ENCODE results near the gene RPL7L1. TPM values are rescaled to one million over a fixed set of nuclear protein-coding genes. Genes with fewer than 3 reads are reported as not detected.
A peak's percentile ranks its signal among the peaks of the same experiment; 100 is the strongest.

Gene RPL7L1
- 10 to 100 TPM; 27.3 to 57.1 (median 43.4) TPM for total RNA-seq

GRCh38 chr6:42879372-42880239, at the start of gene RPL7L1:
TSS of gene RPL7L1 (plus strand) at chr6:42879616. CDS start at chr6:42879911, 295 bp downstream.
- peak; percentile 84 for DNase-seq
- Histone ChIP-seq H3K27me3 (no peaks in the 10 kb centered on the region), H3K9me3 (no peaks in the 10 kb centered on the region), H3K27ac (peak within 1 kb of the TSS; percentile 86 to 95 (median 91)), H3K36me3 (peaks cover 0 to 19% (median 8%) of the 10 kb centered on the region in 4 donors), H3K4me3 (peak within 1 kb of the TSS; percentile 33 to 53 (median 48)), H3K4me1 (peaks cover 7 to 26% (median 16%) of the 10 kb centered on the region in 4 donors)
- in situ Hi-C loops (cut with MboI; ENCODE audit: low pct_ligation_motif_present in 1 of 4, low pct_unique_long_range_greater_than_20kb in 1 of 4, low sequenced_read_pairs in 3 of 4): loop anchor here (5.0 to 25.0 kb wide), 4 partner anchors 142 to 222 kb away; partner anchors contain the start of gene TBCC (in 1 of the 4)
- peak in 4 of 5 experiments; percentile 12 to 72 (median 45) for TF ChIP-seq CTCF (IDR thresholded peaks at IDR 0.05)
- peak; percentile 71 for TF ChIP-seq POLR2A (IDR thresholded peaks at IDR 0.05)
- TF ChIP-seq EP300 (IDR thresholded peaks at IDR 0.05; ENCODE audit: low read depth): no peak
- peak; percentile 56 to 81 (median 73) for TF ChIP-seq POLR2AphosphoS5 (IDR thresholded peaks at IDR 0.05)
- intact Hi-C loops (cut with DNase I; ENCODE audit: low total_unique reads): loop anchor here (5.0 to 10.0 kb wide), 3 partner anchors 132 to 217 kb away; partner anchors contain the start of genes PRPH2 and TBCC
- WGBS, 2 donors (ENCODE audit: low coverage in 1 of 2): 0 to 1% methylated on average over 12 to 41 of the region's 41 CpGs

GRCh38 chr6:42831237-42831636, 48.2 kb upstream of the RPL7L1 start:
- Histone ChIP-seq H3K4me3 (no peak overlapping the region), H3K27ac (no peak overlapping the region), H3K9me3 (no peaks in the 10 kb centered on the region), H3K4me1 (no peaks in the 10 kb centered on the region), H3K27me3 (no peaks in the 10 kb centered on the region), H3K36me3 (peaks cover 0 to 36% (median 12%) of the 10 kb centered on the region in 4 donors)
- DNase-seq: no peak
- intact Hi-C loops (cut with DNase I; ENCODE audit: low total_unique reads) (no loop called here), in situ Hi-C loops (cut with MboI; ENCODE audit: low pct_ligation_motif_present in 1 of 4, low pct_unique_long_range_greater_than_20kb in 1 of 4, low sequenced_read_pairs in 3 of 4) (no loop called here)
- 99 to 100% methylated on average over 1 to 3 of the region's 3 CpGs for WGBS, 2 donors (ENCODE audit: low coverage in 1 of 2)
- TF ChIP-seq CTCF (IDR thresholded peaks at IDR 0.05): no peak
- TF ChIP-seq POLR2A (IDR thresholded peaks at IDR 0.05): no peak
- TF ChIP-seq POLR2AphosphoS5 (IDR thresholded peaks at IDR 0.05): no peak
- TF ChIP-seq EP300 (IDR thresholded peaks at IDR 0.05; ENCODE audit: low read depth): no peak

- 98% methylated on average over 5 of the region's 5 CpGs; no CpG with 5 or more reads in 1 of the 2 donors for WGBS, 2 donors (ENCODE audit: low coverage in 1 of 2)
- intact Hi-C loops (cut with DNase I; ENCODE audit: low total_unique reads): no loop called here
- no peak for TF ChIP-seq POLR2AphosphoS5 (IDR thresholded peaks at IDR 0.05)
- TF ChIP-seq CTCF (IDR thresholded peaks at IDR 0.05): no peak
- TF ChIP-seq POLR2A (IDR thresholded peaks at IDR 0.05): no peak
- no peak for TF ChIP-seq EP300 (IDR thresholded peaks at IDR 0.05; ENCODE audit: low read depth)
These were observed 45.4 kb upstream of the RPL7L1 start for GRCh38 chr6:42834056-42834455.

GRCh38 chr6:42841844-42842584, 37.4 kb upstream of the RPL7L1 start:
- H3K36me3 ChIP-seq: peaks cover 0 to 9% (median 3%) of the 10 kb centered on the region in 4 donors
- in situ Hi-C loops (cut with MboI; ENCODE audit: low pct_ligation_motif_present in 1 of 4, low pct_unique_long_range_greater_than_20kb in 1 of 4, low sequenced_read_pairs in 3 of 4): no loop called here
- no peaks in the 10 kb centered on the region for H3K9me3 ChIP-seq
- no peaks in the 10 kb centered on the region for H3K27me3 ChIP-seq
- TF ChIP-seq POLR2A (IDR thresholded peaks at IDR 0.05): no peak
- TF ChIP-seq EP300 (IDR thresholded peaks at IDR 0.05; ENCODE audit: low read depth): no peak
- TF ChIP-seq CTCF (IDR thresholded peaks at IDR 0.05): no peak
- no peak for TF ChIP-seq POLR2AphosphoS5 (IDR thresholded peaks at IDR 0.05)
- H3K27ac ChIP-seq: no peak overlapping the region
- H3K4me3 ChIP-seq: no peak overlapping the region
- no peak for DNase-seq
- 93 to 100% methylated on average over 5 to 6 of the region's 6 CpGs for WGBS, 2 donors (ENCODE audit: low coverage in 1 of 2)
- peaks cover 0 to 20% (median 3%) of the 10 kb centered on the region in 4 donors for H3K4me1 ChIP-seq
- intact Hi-C loops (cut with DNase I; ENCODE audit: low total_unique reads): no loop called here

More at GRCh38 chr6:42834056-42834455, 45.4 kb upstream of the RPL7L1 start:
- H3K27ac ChIP-seq: no peak overlapping the region
- DNase-seq: no peak
- in situ Hi-C loops (cut with MboI; ENCODE audit: low pct_ligation_motif_present in 1 of 4, low pct_unique_long_range_greater_than_20kb in 1 of 4, low sequenced_read_pairs in 3 of 4): no loop called here
- H3K4me3 ChIP-seq: no peak overlapping the region
- H3K9me3 ChIP-seq: no peaks in the 10 kb centered on the region
- no peaks in the 10 kb centered on the region for H3K4me1 ChIP-seq
- no peaks in the 10 kb centered on the region for H3K27me3 ChIP-seq
- peaks cover 0 to 26% (median 11%) of the 10 kb centered on the region in 4 donors for H3K36me3 ChIP-seq

Measured in transverse colon (tissue), 4 donors.